ENCODE results near the gene TRPM5. TPM values are rescaled to one million over a fixed set of nuclear protein-coding genes. Genes with fewer than 3 reads are reported as not detected.

Gene TRPM5
- total RNA-seq, 2 donors from 2014 or later: 0.68 TPM; not detected in 1

GRCh38 chr11:2459796-2460531 lies 15.7 kb upstream of the TRPM5 start:
- H3K36me3 ChIP-seq: no peaks in the 10 kb centered on the region
- H3K9me3 ChIP-seq: no peaks in the 10 kb centered on the region
- no peak overlapping the region for H3K27ac ChIP-seq
- DNase-seq (ENCODE audit: low spot score): no peak
- no peak overlapping the region for H3K4me3 ChIP-seq
- 76% methylated on average over 13 of the region's 13 CpGs for WGBS
- peaks cover 3% of the 10 kb centered on the region for H3K4me1 ChIP-seq (replicated peaks)
- intact Hi-C loops (cut with DNase I): loop anchor here (10.0 kb wide), 1 partner anchor 135 kb away; no protein-coding TSS in a partner anchor
- TF ChIP-seq POLR2AphosphoS5 (IDR thresholded peaks at IDR 0.05) (no peak), POLR2A (IDR thresholded peaks at IDR 0.05) (no peak)
- TF ChIP-seq, protein P1, sequence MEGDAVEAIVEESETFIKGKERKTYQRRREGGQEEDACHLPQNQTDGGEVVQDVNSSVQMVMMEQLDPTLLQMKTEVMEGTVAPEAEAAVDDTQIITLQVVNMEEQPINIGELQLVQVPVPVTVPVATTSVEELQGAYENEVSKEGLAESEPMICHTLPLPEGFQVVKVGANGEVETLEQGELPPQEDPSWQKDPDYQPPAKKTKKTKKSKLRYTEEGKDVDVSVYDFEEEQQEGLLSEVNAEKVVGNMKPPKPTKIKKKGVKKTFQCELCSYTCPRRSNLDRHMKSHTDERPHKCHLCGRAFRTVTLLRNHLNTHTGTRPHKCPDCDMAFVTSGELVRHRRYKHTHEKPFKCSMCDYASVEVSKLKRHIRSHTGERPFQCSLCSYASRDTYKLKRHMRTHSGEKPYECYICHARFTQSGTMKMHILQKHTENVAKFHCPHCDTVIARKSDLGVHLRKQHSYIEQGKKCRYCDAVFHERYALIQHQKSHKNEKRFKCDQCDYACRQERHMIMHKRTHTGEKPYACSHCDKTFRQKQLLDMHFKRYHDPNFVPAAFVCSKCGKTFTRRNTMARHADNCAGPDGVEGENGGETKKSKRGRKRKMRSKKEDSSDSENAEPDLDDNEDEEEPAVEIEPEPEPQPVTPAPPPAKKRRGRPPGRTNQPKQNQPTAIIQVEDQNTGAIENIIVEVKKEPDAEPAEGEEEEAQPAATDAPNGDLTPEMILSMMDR (IDR thresholded peaks at IDR 0.05): no peak
- H3K27me3 ChIP-seq (replicated peaks; ENCODE audit: insufficient read depth): no peaks in the 10 kb centered on the region

- DNase-seq (ENCODE audit: low spot score): no peak
- H3K36me3 ChIP-seq: no peaks in the 10 kb centered on the region
- no peak overlapping the region for H3K4me3 ChIP-seq
- TF ChIP-seq POLR2AphosphoS5 (IDR thresholded peaks at IDR 0.05) (no peak), POLR2A (IDR thresholded peaks at IDR 0.05) (no peak)
- TF ChIP-seq, protein P1 (IDR thresholded peaks at IDR 0.05): no peak
- no peak overlapping the region for H3K27ac ChIP-seq
- 77% methylated on average over 20 of the region's 20 CpGs for WGBS
- intact Hi-C loops (cut with DNase I): no loop called here
- peaks cover 3% of the 10 kb centered on the region for H3K4me1 ChIP-seq (replicated peaks)
- H3K27me3 ChIP-seq (replicated peaks; ENCODE audit: insufficient read depth): no peaks in the 10 kb centered on the region
- H3K9me3 ChIP-seq: no peaks in the 10 kb centered on the region
Observed at GRCh38 chr11:2459016-2459725, 14.9 kb upstream of the TRPM5 start.

DNA sequence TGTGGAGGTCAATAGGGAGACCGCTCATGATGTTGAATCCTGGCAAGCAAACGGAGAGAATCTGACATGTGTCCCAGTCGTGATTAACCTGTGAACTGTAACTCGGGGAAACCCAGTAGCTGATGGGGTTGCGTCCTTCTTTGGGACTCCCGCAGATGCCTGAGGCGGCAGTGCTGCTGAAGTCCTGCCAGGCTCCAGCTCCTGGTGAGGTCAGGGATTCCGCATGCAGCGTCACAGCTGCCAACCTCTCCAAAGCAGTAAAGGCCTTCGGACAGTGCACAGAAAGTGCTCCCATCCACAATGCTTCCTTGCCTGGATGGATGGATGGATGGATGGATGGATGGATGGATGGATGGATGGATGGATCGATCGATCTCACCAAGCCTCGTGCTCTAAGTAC lies 14.0 kb upstream of the TRPM5 start:
- DNase-seq (ENCODE audit: low spot score): no peak
- Histone ChIP-seq H3K27ac (no peak overlapping the region), H3K4me1 (replicated peaks) (peaks cover 3% of the 10 kb centered on the region), H3K27me3 (replicated peaks; ENCODE audit: insufficient read depth) (no peaks in the 10 kb centered on the region), H3K36me3 (no peaks in the 10 kb centered on the region), H3K9me3 (no peaks in the 10 kb centered on the region), H3K4me3 (no peak overlapping the region)
- 91% methylated on average over 12 of the region's 13 CpGs for WGBS
- no peak for TF ChIP-seq POLR2AphosphoS5 (IDR thresholded peaks at IDR 0.05)
- no peak for TF ChIP-seq POLR2A (IDR thresholded peaks at IDR 0.05)
- TF ChIP-seq, protein P1 (IDR thresholded peaks at IDR 0.05): no peak
- intact Hi-C loops (cut with DNase I): no loop called here

DNA sequence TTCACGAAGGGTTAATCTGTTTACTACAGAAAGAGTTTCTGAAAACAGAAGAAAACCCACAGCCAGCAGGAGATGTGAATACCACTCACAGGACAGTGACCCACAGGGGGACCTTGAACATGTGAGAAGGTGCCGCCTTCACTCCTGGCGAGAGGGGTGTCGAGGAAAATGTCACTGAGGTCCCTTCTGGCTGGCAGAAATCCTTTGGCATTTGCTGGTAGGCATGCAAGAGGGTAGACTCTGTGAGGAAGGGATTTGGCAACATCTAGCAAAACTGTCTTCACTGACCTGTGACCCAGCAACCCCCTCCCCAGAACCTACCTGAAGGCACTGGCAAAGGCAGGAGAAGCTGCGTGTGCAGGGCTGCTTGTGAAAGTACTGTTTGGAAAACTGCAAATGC lies 9.1 kb upstream of the TRPM5 start:
- Histone ChIP-seq H3K27me3 (replicated peaks; ENCODE audit: insufficient read depth) (no peaks in the 10 kb centered on the region), H3K36me3 (no peaks in the 10 kb centered on the region), H3K27ac (no peak overlapping the region), H3K4me1 (replicated peaks) (no peaks in the 10 kb centered on the region), H3K9me3 (no peaks in the 10 kb centered on the region), H3K4me3 (no peak overlapping the region)
- DNase-seq (ENCODE audit: low spot score): no peak
- WGBS: 94% methylated on average over 5 of the region's 5 CpGs
- TF ChIP-seq POLR2AphosphoS5 (IDR thresholded peaks at IDR 0.05): no peak
- TF ChIP-seq, protein P1 (IDR thresholded peaks at IDR 0.05): no peak
- no peak for TF ChIP-seq POLR2A (IDR thresholded peaks at IDR 0.05)
- intact Hi-C loops (cut with DNase I): no loop called here

All from prostate gland (tissue), 2 donors.